Fibroblast of upper back skin (primary cell): ENCODE data around the gene SRGAP1.
"Not testable (repeated sequence)": the region's sequence is repeated elsewhere in the genome, so short reads cannot be mapped to it uniquely, and the experiment has no call there.

Source experiments
- DNase-seq: peaks from one replicate; pipeline ENCODE4 v3.0.0-alpha.2; 2013

Gene SRGAP1

GRCh38 chr12:63870838-63871237, 26.3 kb downstream of the SRGAP1 start:
- DNase-seq, result no peak

GRCh38 chr12:63874897-63875480, 30.5 kb downstream of the SRGAP1 start:
- no peak for DNase-seq

DNA sequence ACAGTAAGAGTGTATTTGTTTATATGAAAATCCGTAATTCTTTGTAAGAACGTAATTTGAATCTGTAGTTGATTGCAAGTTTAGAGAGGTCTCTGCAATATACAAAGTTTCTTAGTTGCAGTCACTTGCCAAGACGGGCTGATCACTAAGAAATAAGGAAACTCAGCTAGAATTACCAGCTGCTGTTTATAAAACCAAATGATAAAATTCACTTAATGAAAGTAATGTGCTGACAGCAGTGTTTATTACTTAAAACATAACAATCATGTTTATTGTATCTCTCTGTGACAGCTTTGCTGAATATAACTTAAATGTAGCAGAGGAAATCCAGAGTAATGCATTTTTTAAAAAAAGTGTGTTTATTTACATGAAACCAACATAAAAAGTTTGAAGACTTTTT, 31.2 kb downstream of the SRGAP1 start:
- DNase-seq, result no peak

- DNase-seq, result no peak
These were observed 32.5 kb downstream of the SRGAP1 start for GRCh38 chr12:63876980-63877379.

DNA sequence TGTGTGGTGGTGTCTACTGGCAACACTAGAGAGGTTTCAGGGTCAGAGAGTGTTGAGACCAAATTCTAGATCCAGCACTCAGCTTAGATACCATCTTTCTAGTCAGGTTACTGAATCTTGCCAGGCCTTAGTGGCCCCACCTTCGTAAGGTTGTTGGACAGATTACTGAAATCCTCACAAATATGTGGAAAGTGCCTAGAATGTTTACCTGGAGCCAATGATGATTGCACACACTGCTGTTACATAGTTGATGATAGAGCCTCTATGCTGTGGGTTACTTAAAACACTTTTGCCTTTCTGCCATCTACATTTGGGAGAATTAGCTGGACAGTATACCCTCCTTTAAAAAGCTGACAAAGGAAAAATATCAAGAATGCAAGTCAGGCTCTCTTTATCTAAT, 33.2 kb downstream of the SRGAP1 start:
- no peak for DNase-seq

DNA sequence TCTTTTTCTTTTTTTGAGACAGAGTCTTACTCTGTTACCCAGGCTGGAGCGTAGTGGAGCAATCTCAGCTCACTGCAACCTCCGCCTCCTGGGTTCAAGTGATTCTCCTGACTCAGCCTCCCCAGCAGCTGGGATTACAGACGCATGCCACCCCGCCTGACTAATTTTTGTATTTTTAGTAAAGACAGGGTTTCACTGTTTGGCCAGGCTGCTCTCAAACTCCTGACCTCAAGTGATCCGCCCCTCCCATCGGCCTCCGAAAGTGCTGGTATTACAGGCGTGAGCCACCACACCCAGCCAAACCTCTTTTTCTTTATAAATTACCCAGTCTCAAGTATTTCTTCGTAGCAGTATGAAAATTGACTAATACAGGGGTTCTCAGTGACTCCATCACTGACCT, 35.7 kb downstream of the SRGAP1 start:
- not testable (repeated sequence) for DNase-seq

DNA sequence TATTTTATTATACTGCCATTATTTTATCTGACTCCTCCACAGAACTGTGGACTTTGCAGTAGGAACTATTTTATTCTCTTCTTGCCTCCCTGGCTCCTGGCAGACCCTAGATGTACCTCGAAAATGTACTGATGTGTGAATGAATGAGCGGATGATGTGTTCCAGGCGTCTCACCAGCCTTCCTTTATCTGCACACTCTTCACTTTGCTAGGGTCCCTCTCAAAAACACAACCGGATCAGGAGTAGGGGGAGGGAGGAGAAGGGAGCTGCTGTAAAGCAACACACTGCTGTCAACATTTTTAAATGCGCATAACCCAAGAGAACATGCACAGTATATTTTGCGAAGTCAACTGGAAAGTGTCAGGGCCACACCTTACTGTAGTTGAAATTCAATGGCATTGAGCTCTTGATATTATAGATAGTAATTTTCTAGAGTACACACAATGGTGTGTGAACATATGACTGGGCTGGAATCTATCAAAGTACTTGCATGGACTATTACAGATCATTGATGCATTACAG, 36.3 kb downstream of the SRGAP1 start:
- DNase-seq, result no peak

- no peak for DNase-seq
These were observed 38.3 kb downstream of the SRGAP1 start for GRCh38 chr12:63882844-63883243.

DNA sequence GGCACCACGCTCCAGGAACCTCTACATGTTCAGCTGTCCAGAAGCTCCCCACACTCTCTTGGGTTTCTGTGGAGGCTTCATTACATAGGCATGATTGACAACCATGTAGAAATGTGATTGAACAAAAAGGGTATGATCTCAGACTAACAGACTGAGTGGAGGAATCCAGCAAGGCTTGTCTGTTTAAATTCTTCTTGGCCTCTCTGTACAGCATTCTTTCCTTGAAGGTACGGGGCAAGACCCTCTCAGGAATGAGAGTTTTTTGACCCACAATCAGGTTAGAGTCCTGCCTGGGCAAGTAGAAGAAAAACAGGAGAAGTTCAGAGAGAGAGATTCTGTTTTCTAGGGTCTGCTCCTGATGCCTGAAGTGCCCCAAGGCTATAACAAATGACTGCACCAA, 40.9 kb downstream of the SRGAP1 start:
- no peak for DNase-seq

DNA sequence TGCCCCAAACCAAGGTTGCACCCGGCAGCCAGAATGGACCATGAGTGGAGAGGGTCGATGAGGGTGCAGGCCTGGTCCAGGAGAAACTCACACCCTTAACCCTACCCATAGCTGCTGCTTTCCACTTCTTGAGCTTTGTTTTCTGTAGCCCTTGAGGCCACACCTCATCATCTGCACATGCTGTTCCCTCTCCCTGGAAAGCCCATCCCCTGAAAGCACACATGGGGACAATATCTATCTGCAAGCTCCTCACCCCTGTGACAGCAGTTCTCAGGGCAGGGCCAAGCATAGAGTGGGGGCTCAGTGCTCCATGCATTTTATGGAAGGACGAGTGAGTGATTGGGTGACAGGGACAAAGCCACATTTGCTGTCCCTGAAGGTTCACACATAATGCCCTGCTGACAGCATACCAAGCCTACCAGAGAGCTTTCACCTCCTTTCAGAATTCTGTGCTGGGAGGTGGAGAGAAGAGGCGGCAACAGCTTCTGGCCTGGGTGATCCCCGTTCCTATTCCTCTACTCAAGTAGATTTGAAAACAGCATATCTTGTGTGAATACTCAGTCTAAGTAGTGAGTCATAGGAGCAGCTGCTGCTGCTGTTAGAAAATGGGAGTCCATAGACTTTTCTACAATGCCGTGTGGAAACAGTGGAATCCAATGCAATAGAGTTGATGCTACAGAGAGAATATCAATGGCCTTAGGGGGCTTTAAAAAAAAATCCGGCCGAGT, 44.6 kb downstream of the SRGAP1 start:
- peak; percentile 66 for DNase-seq

GRCh38 chr12:63889721-63890509, 45.4 kb downstream of the SRGAP1 start:
- no peak for DNase-seq

- DNase-seq, result no peak
These were observed 48.7 kb downstream of the SRGAP1 start for GRCh38 chr12:63893170-63893569.

- DNase-seq, result no peak
These were observed 49.6 kb downstream of the SRGAP1 start for GRCh38 chr12:63894132-63894531.

- no peak for DNase-seq
These were observed 51.3 kb downstream of the SRGAP1 start for GRCh38 chr12:63895841-63896240.

- peak; percentile 52 for DNase-seq
These were observed 53.4 kb downstream of the SRGAP1 start for GRCh38 chr12:63897931-63898330.

DNA sequence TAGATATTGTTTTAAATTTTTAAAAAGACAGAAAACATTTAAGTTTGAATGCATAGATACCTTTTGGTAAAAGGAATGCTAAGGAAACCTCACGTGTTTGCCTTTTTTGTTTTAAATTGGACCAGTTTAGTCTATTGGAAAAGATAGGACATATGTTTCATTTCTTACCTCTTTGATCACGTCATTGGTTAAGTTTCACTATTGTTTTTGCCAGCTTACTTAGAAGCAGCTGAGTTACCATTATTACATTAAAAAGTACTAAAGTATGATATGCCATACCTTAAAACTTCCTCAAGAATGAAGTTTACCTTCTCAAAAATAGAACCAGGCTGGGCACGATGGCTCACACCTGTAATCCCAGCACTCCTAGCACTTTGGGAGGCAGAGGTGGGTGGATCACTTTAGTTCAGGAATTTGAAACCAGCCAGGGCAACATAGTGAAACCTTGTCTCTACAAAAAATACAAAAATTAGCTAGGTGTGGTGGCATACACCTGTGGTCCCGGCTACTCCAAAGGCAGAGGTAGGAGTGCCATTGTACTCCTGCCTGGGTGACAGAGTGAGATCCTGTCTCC, 54.4 kb downstream of the SRGAP1 start:
- DNase-seq, result no peak

GRCh38 chr12:63899396-63899795, 54.9 kb downstream of the SRGAP1 start:
- no peak for DNase-seq

DNA sequence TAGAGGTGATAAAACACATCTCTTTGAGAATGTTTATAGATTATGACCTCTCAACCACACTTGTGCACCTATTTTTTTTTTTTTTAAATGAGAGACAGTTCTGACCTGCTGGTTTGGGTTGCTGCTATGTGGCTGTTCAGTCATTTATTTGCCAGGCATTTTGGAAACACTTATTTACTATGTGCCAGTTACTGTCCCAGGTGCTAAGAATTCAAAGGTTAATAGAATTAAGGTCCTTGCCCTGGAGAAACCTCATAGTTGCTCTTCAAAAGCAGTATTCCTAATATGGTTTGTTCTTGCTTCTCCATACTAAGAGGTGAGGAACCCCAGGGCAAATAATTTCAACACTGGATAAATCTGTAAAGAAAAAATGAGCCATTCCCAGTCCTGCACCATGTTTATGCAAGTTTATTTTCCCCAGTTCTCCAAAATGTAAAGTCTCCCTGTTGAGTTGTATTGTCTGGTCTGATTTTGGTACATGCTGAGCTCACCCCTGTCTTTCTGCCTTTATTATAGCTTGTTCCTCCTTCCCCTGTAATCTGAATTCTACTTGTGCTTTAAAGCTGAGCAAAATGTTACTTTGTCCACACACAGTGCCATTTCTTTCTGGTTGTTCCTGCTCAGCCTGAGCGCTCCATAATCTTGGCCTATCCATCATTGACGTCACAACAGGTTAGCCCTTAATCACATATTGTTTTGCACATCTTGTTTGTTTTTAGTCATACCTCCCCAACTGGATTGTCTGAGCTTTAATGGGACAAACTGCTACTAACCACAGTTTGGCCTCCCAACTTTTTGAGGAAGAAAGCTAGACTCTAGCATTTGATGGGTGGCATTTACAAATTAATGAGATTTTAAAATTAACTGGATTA, 56.7 kb downstream of the SRGAP1 start:
- no peak for DNase-seq

- DNase-seq, result no peak
These were observed 60.2 kb downstream of the SRGAP1 start for GRCh38 chr12:63904653-63905052.

- DNase-seq, result no peak
These were observed 61.0 kb downstream of the SRGAP1 start for GRCh38 chr12:63905544-63905943.

GRCh38 chr12:63906876-63907275, 62.4 kb downstream of the SRGAP1 start:
- DNase-seq, result no peak

GRCh38 chr12:63907561-63907960, 63.1 kb downstream of the SRGAP1 start:
- DNase-seq, result no peak
